Duodenal mucosa (tissue), 2 donors: ENCODE measurements around the gene OBSCN.
A peak's percentile ranks its signal among the peaks of the same experiment; 100 is the strongest.

Experiments
- H3K27ac ChIP-seq: one replicate; pipeline ENCODE4 v1.7.0; 2013; ENCODE audit warnings: low read depth, low read length
- H3K27me3 ChIP-seq, 2 donors: one replicate each; pipeline ENCODE4 v1.7.0; 2013; ENCODE audit warnings: low read length in 2 of 2, control low read depth in 1 of 2; ENCODE audit not compliant: insufficient read depth in 2 of 2, control insufficient read depth in 1 of 2
- H3K36me3 ChIP-seq, 2 donors: one replicate each; pipeline ENCODE4 v1.7.0; 2013; ENCODE audit warnings: low read length in 2 of 2, control low read depth in 1 of 2; ENCODE audit not compliant: insufficient read depth in 2 of 2, control insufficient read depth in 1 of 2
- H3K4me1 ChIP-seq, 2 donors: one replicate each; pipeline ENCODE4 v1.7.0; 2013; ENCODE audit warnings: low read length in 2 of 2, control low read depth in 1 of 2; ENCODE audit not compliant: insufficient read depth in 2 of 2, control insufficient read depth in 1 of 2
- H3K4me3 ChIP-seq, 2 donors: one replicate each; pipeline ENCODE4 v1.7.0; 2013; ENCODE audit warnings: low read length in 2 of 2, low read depth in 1 of 2
- H3K9ac ChIP-seq, 2 donors: one replicate each; pipeline ENCODE4 v1.7.0; 2013; ENCODE audit warnings: low read length in 2 of 2, low read depth in 1 of 2
- H3K9me3 ChIP-seq, 2 donors: one replicate each; pipeline ENCODE4 v1.7.0; 2013; ENCODE audit warnings: low read length in 2 of 2, control low read depth in 1 of 2; ENCODE audit not compliant: control insufficient read depth in 1 of 2

Gene OBSCN, protein sequence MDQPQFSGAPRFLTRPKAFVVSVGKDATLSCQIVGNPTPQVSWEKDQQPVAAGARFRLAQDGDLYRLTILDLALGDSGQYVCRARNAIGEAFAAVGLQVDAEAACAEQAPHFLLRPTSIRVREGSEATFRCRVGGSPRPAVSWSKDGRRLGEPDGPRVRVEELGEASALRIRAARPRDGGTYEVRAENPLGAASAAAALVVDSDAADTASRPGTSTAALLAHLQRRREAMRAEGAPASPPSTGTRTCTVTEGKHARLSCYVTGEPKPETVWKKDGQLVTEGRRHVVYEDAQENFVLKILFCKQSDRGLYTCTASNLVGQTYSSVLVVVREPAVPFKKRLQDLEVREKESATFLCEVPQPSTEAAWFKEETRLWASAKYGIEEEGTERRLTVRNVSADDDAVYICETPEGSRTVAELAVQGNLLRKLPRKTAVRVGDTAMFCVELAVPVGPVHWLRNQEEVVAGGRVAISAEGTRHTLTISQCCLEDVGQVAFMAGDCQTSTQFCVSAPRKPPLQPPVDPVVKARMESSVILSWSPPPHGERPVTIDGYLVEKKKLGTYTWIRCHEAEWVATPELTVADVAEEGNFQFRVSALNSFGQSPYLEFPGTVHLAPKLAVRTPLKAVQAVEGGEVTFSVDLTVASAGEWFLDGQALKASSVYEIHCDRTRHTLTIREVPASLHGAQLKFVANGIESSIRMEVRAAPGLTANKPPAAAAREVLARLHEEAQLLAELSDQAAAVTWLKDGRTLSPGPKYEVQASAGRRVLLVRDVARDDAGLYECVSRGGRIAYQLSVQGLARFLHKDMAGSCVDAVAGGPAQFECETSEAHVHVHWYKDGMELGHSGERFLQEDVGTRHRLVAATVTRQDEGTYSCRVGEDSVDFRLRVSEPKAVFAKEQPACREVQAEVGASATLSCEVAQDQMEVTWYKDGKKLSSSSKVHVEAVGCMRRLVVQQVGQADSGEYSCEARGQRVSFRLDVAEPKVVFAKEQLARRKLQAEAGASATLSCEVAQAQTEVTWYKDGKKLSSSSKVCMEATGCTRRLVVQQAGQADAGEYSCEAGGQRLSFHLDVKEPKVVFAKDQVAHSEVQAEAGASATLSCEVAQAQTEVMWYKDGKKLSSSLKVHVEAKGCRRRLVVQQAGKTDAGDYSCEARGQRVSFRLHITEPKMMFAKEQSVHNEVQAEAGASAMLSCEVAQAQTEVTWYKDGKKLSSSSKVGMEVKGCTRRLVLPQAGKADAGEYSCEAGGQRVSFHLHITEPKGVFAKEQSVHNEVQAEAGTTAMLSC (N-terminal part only)

DNA sequence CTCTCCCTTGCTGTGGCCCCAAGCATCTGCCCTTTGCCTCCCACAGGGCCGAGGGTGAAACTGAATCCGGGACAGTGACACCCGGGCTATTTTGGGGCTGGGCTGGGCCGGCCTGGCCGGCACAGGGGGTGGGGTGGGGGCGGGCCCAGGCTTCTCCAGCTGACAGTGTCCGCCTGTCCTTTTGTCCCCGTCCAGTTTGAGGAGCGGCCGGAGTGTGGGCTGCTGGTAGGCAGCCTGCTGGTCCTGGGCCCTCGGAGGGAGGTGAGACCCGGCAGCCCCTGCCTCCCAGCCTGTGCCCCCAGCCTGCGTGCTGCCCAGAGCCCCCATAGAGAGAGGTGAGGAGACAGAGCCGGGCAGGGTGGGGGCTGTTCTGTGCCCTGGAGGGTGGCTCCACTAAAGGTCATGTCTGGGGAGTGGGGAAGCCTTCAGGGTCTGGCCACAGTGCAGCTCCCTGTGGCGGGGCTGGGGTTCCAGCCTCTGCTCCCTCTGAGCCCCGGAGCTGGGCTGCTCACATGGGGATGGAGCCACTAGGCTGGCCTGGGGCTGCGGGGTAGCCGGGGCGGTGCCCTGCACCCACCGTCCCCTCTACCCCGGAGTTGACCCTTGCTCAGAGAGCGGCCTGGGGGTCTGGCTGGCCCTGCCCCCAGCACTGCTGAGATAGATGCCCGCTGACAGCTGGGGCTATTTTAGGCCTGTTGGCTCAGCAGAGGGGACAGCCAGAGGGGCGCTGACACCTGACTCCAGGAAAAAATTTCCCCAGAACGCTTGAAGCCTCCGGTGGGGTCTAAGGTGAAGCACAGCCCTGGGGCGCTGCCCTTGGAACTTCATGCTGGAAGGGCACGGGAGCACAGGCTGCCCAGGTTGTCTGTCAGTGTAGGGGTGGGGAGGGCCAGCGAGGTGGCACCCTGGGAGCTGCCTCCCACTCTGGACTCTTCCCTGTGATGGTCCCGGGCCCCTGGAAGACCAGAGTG lies at the start of gene OBSCN:
Gene OBSCN (plus strand): TSS at position 194 of the 971 bp plus-strand sequence. CDS start 3,740 bp downstream, outside the sequence.
- H3K9ac ChIP-seq: no peak within 1 kb of the TSS
- H3K27ac ChIP-seq: no peak within 1 kb of the TSS
- H3K36me3 ChIP-seq: no peaks in the 10 kb centered on the region
- peaks cover 0 to 3% of the 10 kb centered on the region in 2 donors for H3K4me1 ChIP-seq
- peaks cover 5% of the 10 kb centered on the region in 2 donors for H3K27me3 ChIP-seq
- H3K9me3 ChIP-seq: no peaks in the 10 kb centered on the region
- no peak within 1 kb of the TSS for H3K4me3 ChIP-seq

DNA sequence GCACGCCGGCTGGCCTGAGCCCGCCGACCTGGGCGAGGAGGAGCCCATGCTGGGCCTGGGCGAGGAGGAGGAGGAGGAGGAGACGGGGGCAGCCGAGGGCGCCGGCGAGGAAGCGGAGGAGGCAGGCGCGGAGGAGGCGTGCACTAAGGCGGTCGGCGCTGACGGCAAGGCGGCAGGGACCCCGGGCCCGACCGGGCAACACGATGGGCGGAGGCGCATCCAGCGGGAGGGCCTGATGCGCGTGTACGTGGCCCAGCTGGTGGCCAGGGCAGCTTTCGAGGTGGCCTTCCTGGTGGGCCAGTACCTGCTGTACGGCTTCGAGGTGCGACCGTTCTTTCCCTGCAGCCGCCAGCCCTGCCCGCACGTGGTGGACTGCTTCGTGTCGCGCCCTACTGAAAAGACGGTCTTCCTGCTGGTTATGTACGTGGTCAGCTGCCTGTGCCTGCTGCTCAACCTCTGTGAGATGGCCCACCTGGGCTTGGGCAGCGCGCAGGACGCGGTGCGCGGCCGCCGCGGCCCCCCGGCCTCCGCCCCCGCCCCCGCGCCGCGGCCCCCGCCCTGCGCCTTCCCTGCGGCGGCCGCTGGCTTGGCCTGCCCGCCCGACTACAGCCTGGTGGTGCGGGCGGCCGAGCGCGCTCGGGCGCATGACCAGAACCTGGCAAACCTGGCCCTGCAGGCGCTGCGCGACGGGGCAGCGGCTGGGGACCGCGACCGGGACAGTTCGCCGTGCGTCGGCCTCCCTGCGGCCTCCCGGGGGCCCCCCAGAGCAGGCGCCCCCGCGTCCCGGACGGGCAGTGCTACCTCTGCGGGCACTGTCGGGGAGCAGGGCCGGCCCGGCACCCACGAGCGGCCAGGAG lies 49.5 kb upstream of the OBSCN start:
- H3K27ac ChIP-seq: no peak overlapping the region
- no peak overlapping the region for H3K9ac ChIP-seq
- peaks cover 17 to 20% of the 10 kb centered on the region in 2 donors for H3K4me1 ChIP-seq
- H3K27me3 ChIP-seq: peaks cover 0 to 2% of the 10 kb centered on the region in 2 donors
- H3K9me3 ChIP-seq: no peaks in the 10 kb centered on the region
- no peaks in the 10 kb centered on the region for H3K36me3 ChIP-seq
- no peak overlapping the region for H3K4me3 ChIP-seq

DNA sequence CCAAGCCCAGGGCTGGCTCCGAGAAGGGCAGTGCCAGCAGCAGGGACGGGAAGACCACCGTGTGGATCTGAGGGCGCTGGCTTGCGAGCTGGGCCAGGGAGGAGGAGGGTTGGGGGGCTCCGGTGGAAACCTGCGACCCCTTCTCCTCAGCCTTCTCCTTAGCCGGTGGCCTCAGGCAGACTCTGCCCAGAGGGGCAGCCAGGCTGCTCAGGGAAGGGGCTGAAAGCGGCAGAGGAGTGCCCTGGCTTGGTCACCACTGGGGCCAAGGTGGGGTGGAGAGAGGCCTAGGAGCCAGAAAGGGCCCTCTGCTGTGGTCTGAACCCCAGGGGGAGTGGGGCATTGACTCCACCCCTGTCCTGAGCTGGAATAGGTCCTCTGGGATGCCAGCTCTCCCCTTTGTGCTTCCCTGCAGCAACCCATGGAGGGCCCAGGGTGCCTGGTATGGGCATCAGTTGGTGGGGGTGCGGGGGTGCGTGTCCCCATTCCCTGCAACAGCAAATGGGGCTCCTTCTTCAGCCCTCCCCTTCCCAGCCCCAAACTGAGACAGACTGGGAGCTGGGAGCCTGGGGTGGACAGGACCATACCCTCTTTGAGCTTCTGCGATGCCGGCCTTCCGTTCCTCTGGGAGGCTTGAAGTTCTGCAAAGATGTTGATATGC lies 48.7 kb upstream of the OBSCN start:
- Histone ChIP-seq H3K36me3 (no peaks in the 10 kb centered on the region), H3K4me1 (peaks cover 19 to 21% of the 10 kb centered on the region in 2 donors), H3K9ac (no peak overlapping the region), H3K27me3 (peaks cover 0 to 2% of the 10 kb centered on the region in 2 donors), H3K4me3 (no peak overlapping the region), H3K27ac (no peak overlapping the region), H3K9me3 (no peaks in the 10 kb centered on the region)

DNA sequence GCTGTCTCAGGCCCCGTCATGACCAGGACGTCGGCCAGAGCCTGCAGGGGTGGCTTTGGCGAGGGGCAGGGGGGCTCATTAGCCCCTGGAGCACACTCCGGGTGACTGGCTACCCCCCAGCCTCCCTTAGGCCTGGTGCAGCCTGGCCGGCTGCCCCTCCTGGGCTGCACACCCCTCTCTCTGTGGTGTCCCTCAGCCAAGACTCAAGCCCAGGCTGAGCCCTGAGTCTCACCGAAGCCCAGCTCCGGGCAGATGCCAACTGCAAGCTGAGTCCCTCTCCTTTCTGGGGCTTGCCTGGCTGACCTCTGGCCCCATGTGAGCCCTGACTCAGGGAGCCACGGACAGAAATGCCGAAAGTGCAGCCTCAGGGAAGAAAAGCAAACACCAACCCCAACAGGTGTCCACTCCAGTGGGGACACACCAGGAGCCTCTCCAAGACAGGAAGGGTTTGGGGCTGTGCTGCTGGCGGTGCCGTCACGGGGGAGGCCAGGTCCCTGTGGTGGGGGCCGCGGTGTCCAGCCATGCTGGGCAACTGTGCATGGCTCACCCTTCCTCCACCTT lies 47.6 kb upstream of the OBSCN start:
- Histone ChIP-seq H3K4me1 (peaks cover 21 to 26% of the 10 kb centered on the region in 2 donors), H3K4me3 (no peak overlapping the region)

DNA sequence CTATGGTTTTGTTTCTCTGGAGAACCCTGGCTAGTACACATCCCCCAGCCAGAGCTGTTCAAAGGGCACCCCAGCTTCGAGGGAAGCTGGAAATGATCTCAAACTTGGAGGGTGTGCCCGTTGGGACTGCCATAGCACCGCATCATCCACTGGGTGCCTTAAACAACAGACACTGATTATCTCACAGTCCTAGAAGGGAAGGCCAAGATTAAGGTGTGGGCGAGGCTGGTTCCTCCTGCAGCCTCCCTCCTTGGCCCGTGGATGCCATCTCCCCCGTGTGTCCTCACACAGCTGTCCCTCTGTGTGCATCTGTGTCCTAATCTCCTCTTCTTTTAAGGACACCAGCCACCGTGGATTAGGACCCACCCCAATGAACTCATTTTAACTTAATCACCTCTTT lies 46.5 kb upstream of the OBSCN start:
- no peak overlapping the region for H3K27ac ChIP-seq

More for the DNA sequence above, 47.6 kb upstream of the OBSCN start:
- H3K27me3 ChIP-seq: peaks cover 0 to 2% of the 10 kb centered on the region in 2 donors
- H3K27ac ChIP-seq: no peak overlapping the region
- no peaks in the 10 kb centered on the region for H3K9me3 ChIP-seq
- H3K9ac ChIP-seq: no peak overlapping the region
- no peaks in the 10 kb centered on the region for H3K36me3 ChIP-seq

DNA sequence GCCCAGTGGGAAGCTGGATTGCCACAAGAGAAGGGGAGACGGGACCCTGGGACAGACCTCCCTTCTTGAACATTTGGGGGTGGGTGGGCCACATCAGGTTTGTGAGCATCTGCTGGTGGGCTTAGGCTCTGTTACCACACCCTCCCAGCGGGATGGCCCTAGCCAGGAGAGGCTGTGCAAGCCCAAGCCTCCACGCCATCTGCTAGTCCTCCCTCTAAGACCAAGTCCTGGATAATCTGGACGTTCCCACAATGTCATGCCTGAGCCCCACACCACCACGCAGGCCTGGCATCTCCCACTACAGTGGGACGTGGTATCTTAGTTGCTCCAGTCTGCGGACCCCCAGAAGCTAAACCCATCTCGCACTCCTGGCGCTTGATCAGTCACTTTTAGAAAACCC lies 46.0 kb upstream of the OBSCN start:
- Histone ChIP-seq H3K36me3 (no peaks in the 10 kb centered on the region), H3K4me1 (peaks cover 27 to 33% of the 10 kb centered on the region in 2 donors), H3K4me3 (no peak overlapping the region), H3K27me3 (peaks cover 0 to 2% of the 10 kb centered on the region in 2 donors), H3K27ac (no peak overlapping the region), H3K9me3 (no peaks in the 10 kb centered on the region), H3K9ac (peak overlapping the region in 1 of 2 donors; percentile 11)

More for the DNA sequence above, 46.5 kb upstream of the OBSCN start:
- Histone ChIP-seq H3K9me3 (no peaks in the 10 kb centered on the region), H3K4me3 (no peak overlapping the region), H3K4me1 (peaks cover 22 to 28% of the 10 kb centered on the region in 2 donors), H3K36me3 (no peaks in the 10 kb centered on the region), H3K27me3 (peaks cover 0 to 2% of the 10 kb centered on the region in 2 donors), H3K9ac (peak overlapping the region in 1 of 2 donors; percentile 11)

DNA sequence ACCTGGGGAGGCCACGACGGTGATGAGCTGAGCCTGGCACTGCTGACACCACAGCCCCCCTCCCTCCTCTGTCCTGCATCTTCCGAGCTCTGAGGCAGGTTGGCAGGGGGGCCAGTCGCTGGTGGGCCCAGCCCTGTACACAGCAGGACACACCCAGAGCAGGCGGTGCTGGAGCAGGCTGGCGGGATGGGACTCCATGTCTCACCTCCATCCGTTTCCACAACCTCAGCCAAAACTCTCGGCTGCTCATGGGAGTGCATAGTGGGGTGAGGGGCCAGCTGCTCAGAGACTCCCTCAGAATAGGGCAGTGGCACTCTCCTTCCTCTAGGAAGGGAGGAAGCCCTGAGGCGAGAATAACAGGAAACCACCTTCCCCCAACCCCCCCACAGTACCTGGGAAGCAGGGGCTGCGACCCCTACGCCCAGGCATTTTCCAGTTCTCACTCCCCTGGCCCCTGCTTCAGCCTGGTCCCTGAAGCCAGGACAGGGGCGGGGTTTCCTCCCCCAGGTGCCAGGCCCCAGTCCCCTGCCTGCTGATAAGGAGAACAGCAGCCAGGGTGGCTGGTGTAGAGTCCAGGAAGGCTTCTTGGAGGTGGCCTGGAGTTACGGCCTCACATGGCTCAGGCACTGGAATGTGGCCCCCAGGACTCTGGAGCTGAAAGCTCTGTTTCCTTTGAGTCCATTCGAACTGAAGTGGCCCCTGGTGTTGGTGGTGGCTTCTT lies 45.4 kb upstream of the OBSCN start:
- Histone ChIP-seq H3K9ac (peak overlapping the region in 1 of 2 donors; percentile 25), H3K27me3 (peaks cover 0 to 2% of the 10 kb centered on the region in 2 donors), H3K36me3 (no peaks in the 10 kb centered on the region), H3K9me3 (no peaks in the 10 kb centered on the region), H3K4me1 (peaks cover 28 to 34% of the 10 kb centered on the region in 2 donors), H3K27ac (peak overlapping the region; percentile 62), H3K4me3 (no peak overlapping the region)
